ENCODE data around the gene CD7.

- no peak for TF ChIP-seq POLR2A (IDR thresholded peaks at IDR 0.05)
- TF ChIP-seq CTCF (IDR thresholded peaks at IDR 0.05), result no peak
Observed at GRCh38 chr17:82269882-82270500, 47.4 kb downstream of the CD7 start.

Measured in thyroid gland (tissue), 4 donors.